GM19238 (cell line): ENCODE results near the gene C1GALT1.
A peak's percentile ranks its signal among the peaks of the same experiment; 100 is the strongest.
"Not testable (repeated sequence)": the region's sequence is repeated elsewhere in the genome, so short reads cannot be mapped to it uniquely, and the experiment has no call there.

Source experiments
- DNase-seq: peaks from one replicate; pipeline ENCODE4 v3.0.0; 2011; ENCODE audit warnings: low spot score; ENCODE audit not compliant: insufficient read length

C1GALT1 gene

DNA sequence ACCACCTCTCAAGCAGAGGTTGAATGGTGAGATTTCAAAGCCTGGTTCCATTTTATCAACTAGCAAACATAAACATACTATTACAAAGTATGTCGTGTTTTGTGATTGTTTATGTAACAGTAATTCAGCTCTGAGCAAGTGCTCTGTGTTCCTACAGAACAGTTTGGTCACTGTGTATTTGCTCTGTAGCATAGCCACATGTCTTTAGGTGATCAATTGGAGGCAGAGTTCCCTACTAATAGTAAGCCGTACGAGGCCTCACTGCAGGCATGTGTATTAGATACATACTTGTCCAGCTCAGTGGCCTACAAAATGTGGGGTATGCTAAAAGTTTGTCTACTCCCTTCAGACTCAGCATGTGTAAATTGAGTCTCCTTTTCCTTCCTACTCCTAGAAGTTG, 53.0 kb downstream of the C1GALT1 start:
- DNase-seq = no peak

DNA sequence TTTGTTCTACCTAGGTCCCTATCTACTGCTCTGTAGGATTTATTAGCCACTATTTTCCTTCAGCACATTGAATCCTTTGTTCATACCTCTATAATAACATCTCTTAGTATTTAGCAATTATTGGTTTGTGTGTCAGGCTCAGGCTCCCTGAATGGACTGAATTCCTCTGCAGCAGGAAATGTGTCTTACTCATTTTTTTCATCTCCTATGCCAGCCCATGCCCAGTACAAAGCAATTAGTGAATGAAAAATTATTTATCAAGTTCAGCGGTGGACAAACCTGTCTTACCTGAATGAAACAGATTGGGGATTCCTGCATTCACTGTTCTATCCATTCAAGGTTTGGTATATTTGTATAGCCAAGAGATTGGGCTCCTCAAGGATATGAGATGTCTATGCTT, 53.7 kb downstream of the C1GALT1 start:
- no peak for DNase-seq

DNA sequence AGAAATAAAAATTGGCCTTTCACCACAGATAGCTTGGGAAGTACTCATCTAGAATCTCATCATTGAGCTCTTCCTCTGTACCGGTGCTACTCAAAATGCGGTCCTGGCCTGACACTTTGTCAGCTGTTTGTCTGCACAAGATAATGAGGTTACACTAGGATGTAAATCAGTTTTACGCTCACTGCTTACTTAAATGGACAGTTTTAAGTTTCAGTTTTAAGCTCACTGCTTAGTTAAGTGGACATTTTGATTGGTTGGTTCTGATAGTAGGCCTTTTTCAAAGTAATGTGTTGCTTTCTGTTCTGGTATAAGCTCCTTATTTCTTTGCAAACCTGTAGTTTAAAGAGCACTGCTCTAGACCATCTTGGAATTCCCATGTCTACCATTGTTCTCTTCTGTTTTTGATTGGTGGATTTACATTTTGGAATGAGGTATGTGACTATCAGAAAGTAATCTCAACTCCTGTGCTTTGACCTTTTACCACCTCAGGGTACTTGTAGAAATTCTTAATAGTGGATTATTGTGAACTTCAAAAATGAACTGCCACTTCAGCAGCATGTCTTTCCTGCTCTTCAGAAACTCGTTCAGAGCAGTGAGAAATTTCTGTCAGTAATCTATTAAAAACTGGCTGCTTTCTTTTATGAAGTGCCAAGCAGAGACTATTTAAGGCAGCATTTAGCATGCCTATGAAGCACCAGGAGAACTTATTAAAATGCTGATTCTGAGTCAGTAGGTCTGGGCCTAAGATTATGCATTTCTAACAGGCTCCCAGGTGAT, 55.0 kb downstream of the C1GALT1 start:
- DNase-seq = no peak

DNA sequence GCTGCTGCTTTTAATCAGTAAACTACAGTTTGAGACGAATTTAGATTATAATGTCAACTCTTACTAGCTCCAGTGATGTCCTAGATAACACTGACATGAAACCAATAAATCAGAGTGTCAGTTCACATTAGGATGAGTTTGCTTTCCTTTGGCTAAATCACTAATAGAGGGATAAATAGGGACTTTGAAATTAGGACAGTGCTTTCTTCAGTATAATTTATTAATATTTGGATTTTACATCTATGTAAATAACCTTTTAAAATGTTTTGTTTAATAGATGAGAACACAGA, 55.6 kb downstream of the C1GALT1 start:
- no peak for DNase-seq

DNA sequence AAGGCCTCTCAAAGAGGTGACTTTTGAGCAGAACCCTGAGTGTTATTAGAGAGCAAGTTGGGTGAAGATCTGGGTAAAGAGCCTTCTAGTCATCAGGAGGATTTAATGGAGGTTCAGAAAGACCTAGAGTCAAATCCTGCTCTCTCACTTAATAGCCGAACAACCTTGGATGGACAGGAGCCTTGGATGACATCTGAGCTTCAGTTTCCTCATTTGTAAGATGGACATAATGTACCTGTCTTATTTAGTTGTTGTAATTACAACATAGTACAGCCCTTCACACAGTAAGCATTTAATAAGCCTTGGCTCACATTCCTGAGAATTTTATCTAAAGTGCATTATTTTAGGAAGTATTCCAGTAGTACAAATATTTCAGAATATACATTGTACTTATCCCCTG, 57.0 kb downstream of the C1GALT1 start:
- DNase-seq = no peak

DNA sequence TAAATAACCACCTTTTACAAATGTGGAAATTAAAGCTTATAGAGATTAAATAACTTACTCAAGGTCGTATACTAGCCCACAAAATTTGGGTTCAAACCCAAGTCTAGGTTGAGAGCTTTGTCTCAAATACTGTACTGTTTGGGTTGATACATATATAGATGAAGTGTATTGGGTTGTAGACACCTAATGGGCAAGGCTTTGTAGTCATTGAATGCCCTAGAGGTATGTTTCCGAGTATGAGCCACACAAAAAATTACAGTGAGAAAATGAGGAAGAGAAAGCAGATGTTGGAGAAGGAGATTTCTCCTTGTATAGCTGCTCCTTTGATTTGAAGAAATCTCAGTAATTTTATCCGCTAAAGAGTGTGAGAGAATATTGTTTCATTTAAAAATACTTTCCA, 60.6 kb downstream of the C1GALT1 start:
- no peak for DNase-seq

DNA sequence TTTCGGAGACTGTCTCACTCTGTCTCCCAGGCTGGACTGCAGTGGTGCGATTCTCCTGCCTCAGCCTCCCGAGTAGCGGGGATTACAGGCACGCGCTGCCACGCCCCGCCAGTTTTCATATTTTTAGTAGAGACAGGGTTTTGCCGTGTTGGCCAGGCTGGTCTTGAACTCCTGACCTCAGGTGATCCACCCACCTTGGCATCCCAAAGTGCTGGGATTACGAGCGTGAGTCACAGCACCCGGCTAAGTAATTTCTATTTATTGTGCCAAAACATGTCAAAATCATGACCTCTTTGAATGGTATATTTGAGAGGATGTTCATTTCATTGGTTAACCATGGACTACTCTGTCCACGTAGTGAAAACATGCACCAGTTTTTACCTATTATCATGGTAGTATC, 62.9 kb downstream of the C1GALT1 start:
- not testable (repeated sequence) for DNase-seq

DNA sequence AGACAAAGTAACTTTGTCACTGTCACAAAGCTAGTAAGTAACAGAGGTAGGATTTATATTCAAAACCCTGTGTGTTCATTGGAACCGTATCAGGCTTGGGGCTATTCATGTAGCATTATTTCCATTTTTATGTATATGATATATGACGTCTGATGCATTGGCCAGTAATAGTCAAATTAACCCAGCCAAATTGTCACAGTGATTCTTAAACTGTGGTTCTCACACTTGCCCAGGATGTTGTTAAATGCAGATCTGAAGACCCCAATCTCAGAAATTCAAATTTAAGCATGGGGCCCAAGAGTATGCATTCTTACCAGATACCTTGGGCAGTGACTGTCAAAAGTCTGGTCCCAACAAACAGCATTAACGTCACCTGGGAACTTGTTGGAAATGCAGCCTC, 63.9 kb downstream of the C1GALT1 start:
- DNase-seq = no peak

DNA sequence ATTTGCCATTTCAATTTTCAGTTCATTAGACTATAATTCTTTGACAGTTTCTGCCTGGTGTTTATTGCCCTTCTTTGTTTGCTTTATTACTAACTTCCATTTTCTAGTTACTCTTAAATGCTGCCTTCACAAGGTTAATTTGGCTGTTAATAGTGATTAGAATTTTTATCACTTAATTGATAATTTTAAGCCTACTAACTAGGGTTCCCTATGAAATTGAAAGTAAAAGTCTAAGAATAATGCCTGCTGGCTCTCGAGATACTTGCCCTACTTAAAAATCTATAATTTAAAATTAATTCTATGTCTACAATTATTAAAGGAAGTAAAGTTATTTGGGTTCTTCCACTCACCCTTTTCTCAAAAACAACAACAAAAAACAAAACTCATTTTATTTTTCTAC, 65.3 kb downstream of the C1GALT1 start:
- no peak for DNase-seq

DNA sequence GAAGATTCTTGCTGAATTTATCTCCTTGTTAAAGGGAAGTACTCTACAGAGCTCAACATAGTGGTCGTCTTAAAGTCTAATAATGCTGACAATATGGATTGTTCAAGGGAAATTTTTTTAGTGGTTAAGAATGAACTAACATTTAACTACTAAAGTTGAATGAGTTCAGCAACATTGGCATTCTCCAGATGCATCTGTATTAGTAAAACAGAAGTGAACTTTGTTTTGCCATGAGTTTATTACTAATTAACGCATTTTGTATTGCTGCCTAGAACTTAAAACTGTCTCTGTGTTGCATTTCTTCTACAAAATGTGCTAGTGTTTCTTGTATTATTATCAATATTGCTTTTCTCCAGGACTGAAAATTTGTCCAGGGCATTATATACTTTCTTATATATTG, 67.5 kb downstream of the C1GALT1 start:
- DNase-seq = no peak

DNA sequence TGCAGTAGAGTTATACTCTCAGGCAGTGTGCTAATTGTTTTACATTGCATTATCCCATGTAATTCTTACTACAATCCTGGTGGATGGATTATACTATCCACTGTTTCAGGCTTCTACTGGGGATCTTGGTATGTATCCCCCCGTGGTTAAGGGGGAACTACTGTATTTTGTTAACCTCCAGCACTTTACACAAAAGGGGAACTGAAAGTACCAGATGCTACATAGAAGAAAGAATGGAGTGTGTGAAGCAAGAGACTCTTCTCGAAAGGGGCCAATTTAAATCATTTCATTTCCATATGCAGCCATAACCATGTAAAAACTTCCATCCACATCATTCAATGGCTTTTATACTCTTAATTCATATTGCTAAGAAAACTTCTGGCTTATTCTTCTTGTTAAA, 69.4 kb downstream of the C1GALT1 start:
- no peak for DNase-seq

DNA sequence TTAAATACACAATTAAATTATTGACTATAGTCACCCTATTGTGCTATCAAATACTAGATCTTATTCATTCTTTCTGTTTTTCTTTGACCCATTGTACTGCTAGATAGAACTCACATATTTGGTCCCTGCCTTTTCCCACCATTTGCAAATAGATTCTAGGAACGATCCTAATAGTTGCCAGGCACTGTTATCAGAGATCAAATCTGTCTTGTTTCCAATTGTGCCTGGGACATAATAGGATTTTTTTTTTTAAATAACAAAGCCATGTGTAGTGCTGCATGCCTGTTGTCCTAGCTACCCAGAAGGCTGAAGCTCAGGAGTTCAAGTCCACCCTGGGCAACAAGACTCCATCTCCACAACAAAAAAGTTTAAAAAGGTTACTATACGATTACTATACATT, 72.0 kb downstream of the C1GALT1 start:
- no peak for DNase-seq

DNA sequence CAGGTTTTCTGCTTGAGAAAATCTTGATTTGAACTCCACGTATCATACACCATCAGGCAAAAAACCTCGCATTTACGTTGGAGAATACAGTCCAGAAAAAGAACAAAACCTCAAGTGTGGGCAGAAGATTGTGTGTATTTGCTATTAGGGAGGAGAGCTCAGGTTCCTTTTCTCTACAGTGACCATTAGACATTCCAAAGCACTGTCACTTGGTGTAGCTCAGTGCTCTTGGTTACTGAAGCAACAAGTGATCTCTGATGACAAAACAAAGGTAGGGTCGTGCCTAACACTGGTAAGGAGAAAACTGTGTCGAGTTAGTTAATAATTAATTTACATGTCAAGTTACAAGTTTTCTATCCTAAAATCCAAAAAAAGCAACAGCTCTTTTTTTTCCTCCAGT, 72.6 kb downstream of the C1GALT1 start:
- no peak for DNase-seq

DNA sequence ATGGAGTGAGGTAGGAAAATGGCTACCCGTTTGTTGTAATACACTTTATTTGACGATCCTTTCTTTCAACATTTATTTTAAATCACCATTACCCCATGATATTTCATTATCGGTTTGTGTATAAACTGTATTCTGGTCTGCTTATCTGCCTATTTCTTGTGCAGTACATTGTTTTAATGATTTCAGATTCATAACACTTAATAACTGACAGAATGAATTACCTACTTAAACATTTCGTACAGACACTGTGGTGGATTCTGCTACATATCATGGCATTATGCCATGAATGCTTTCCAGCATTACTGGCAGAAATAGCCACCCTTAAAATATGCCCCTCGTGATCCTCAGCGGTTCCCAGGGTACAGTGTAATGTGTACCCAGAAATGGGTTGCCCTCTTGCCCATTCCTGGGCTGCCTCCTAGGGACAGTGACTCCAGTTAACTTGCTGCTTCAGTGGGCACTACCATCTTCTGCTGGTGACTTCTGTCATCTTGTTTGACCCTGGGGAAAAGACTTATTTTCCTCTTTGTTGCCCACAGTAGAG, 74.5 kb downstream of the C1GALT1 start:
- DNase-seq = no peak

DNA sequence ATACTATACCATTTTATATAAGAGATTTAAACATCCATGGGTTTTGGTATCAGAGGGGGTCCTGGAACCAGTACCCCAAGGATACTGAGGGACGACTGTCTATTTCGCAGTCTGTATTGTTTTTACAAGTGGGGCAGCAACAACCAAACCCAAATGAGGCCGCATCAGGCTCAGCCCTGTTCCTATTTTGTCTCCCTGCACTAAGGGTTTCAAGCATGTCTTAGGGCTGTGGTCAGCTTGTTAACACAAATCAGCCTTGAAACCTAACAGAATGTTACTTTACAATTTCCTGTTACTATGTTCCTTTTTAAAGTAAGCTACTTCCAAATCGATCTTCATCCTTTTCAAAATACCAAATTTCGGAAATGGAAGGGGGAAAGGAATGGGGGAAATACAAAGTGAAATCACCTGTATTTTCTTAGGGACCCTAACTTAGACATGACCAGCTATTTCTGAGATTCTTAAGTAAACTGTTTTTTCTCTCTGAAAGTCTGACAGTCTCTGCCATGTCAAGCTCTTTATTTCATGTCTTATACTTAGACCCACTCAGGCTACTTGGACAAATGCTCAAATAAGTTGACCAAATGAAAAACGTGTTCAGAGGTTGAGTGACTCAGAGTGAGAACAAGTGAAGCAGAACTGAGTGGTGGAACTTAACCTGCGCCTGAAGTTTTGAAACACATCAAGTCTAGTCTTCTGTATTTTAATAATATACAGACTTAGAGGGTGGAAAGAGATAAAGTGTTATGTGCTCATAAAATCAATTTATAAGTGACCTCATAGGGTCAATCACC, 75.8 kb downstream of the C1GALT1 start:
- peak; percentile 26 for DNase-seq

DNA sequence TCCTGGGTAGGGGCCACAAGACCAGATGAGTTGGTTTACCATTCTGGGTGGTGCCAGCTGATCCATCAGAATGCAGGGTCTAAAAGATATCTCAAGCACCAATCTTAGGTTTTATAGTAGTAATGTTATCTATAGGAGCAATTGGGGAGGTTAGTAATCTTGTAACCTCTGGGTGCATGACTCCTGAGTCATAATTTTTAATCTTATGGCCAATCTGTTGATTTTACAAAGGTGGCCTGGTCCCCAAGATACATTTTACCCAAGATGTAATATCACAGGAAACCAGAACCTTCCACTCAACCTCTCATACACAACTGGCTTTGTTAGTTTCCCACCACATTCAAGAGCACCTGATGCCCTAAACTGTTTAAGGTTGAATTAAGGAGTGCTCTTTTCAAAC, 79.5 kb downstream of the C1GALT1 start:
- no peak for DNase-seq

DNA sequence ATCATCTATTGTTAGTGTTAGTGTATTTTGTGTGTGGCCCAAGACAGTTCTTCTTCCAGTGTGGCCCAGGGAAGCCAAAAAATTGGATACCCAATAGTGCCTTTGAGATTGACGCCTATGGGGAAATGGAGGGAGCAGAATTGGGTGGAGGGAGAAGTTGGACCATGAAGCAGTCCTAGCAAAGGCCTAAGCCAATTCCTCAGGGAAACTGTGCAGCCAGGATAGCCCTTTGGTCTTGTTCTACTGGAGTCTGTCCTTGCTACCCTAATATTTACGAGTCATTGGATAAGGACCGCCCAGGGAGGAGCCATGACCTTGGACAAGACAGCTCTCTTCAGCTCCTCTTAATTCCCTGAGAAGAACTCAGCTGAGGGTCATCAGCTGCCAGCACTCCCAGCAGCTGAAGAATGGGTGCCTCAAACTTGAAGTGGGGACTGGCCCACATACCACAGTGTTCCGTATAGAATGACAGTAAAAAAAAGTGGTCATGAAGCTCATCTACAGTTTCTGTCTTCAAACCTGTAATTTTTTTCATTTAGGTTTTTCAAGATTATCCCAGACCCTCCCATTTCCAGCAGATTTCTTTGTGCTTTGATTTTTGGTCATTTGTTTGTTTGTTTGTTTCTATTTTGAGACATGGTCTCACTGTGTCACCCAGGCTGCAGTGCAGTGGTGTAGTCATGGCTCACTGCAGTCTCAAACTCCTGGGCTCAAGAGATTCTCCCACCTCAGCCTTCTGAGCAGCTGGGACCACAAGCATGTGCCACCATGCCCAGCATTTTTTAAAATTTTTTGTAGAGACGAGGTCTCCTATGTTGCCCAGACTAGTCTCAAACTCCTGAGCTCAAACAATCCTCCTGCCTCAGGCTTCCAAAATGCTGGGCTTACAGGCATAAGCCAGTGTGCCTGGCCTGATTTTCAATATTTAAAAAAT, 81.2 kb downstream of the C1GALT1 start:
- no peak for DNase-seq

DNA sequence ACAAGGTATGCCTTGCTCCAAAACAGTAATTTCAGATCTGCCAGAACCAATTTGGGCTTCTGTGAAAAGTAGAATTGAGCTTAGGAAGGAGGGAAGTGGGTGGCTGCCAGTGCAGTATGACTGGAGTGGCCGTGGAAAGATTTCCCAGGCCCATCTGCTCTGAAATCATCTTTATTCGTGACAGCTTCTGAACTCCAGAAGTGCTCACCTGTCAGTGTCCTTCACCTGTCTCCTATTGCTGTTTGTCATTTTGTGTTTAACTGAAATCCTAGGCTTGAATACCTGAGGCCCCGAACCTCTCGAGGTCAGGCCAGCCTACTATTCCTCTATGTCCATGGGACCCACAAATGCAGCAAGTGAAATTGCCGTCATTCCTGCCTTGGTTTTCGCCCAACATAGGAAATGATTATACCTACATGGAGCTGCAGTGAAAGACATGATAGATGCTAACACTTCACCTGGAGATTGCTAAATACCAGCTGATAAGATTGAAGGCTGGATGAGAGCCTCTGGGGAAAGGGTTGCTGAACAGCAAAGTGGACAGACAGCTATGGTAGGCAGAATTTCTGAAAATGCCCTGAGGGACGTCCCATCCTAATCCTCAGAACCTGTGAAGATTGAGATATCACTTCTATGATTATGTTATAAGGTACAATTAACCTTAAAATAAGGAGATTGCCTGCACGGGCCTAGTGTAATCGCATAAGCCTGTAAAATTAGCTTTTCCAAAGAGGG, 82.1 kb downstream of the C1GALT1 start:
- no peak for DNase-seq

DNA sequence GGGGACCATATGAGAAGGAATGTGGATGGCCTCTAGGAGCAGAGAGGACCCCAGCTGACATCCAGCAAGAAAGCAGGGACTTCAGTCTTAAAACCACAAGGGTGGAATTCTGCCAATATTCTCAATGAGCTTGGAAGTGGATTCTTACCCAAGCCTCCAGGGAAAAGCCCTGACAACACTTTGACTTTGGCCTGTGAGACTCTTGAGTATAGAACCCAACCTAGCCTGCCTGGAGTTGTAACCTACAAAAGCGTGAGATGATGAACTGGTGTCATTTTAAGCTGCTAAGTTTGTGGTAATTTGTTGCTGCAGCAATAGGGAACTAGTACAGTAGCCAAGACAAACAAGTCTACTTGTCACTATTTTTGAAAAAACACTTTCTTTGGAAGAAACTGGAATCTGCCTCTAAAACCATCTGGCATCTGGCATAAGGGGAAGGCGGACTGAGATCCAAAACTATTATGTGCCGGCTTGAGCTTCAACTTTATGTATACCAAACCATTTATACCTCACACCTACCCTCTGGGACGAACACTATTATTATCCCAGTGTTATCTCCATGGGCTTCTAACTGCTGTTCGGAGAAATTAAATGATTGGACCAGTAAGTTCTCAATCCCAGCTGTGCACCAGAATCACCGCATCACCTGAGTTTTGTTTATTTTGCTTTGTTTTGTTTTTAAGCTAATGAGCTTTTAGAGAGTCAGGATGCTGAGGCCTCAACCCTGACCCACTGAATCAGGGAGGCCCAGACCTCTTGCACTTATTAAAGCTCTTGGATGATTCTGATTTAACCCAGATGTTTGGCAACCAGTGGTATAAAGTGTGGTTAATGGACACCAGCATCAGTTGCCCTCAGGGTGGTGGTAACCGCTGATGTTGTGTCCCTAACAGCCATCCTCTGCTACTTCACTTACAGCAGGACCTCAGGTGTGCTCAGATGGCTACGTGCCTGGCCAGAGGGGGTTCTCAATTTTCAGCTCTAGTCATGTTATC, 83.0 kb downstream of the C1GALT1 start:
- DNase-seq = no peak
